HepG2 (cell line): ENCODE measurements around the gene KIF24. TPM values are rescaled to one million over a fixed set of nuclear protein-coding genes. Genes with fewer than 3 reads are reported as not detected.

Experiments used
- EHMT2 ChIP-seq: fragments of 200-600 bp; sonication (generic); IDR thresholded peaks from 2 replicates; pipeline ENCODE4 v1.7.0; 2017; ENCODE audit warnings: antibody characterized with exemption, low read depth, low read length, borderline replicate concordance
- FOXA3 ChIP-seq: IDR thresholded peaks from 2 replicates; pipeline ENCODE4 v1.6.1; 2016; ENCODE audit warnings: missing genetic modification reagents, missing compliant biosample characterization
- HMG20B ChIP-seq: conservative IDR thresholded peaks from 2 replicates; pipeline ENCODE4 v1.6.1; 2016; ENCODE audit warnings: missing genetic modification reagents, missing compliant biosample characterization
- HNRNPUL1 ChIP-seq: fragments of 200-400 bp; formaldehyde crosslinking; IDR thresholded peaks from 2 replicates; pipeline ENCODE4 v1.6.1; 2017; ENCODE audit warnings: low read depth, mild to moderate bottlenecking, low read length, moderate library complexity
- LCORL ChIP-seq, 2 experiments: fragments of 450-650 bp in 1 of 2; sonication (generic) in 1 of 2; formaldehyde crosslinking in 1 of 2; IDR thresholded peaks; 2 replicates each; pipeline versions ENCODE4 v1.5.0 to v1.6.1; 2017 to 2020; ENCODE audit warnings: antibody characterized with exemption in 1 of 2, missing genetic modification reagents in 1 of 2
- NCOA2 ChIP-seq: sonication (generic); formaldehyde crosslinking; IDR thresholded peaks from 2 replicates; pipeline ENCODE4 v1.8.0; 2022; ENCODE audit warnings: inconsistent platforms
- PRMT3 ChIP-seq: sonication (generic); formaldehyde crosslinking; IDR thresholded peaks from 2 replicates; pipeline ENCODE4 v1.8.1; 2022; ENCODE audit warnings: low read depth, mild to moderate bottlenecking, moderate library complexity, missing genetic modification reagents, borderline replicate concordance
- SIN3B ChIP-seq: fragments of 150-350 bp; IDR thresholded peaks from 2 replicates; pipeline ENCODE4 v1.6.1; 2014; ENCODE audit warnings: low read length
- SIX1 ChIP-seq: sonication (generic); formaldehyde crosslinking; IDR thresholded peaks from 2 replicates; pipeline ENCODE4 v1.4.0; 2020; ENCODE audit warnings: missing genetic modification reagents, borderline replicate concordance
- SKI ChIP-seq: fragments of 450-650 bp; IDR thresholded peaks from one replicate; pipeline ENCODE4 v1.6.1; 2018; ENCODE audit warnings: mild to moderate bottlenecking; ENCODE audit not compliant: partially characterized antibody
- SOX5 ChIP-seq: IDR thresholded peaks from 2 replicates; pipeline ENCODE4 v1.6.1; 2016; ENCODE audit warnings: borderline replicate concordance
- ZBTB3 ChIP-seq: sonication (generic); formaldehyde crosslinking; IDR thresholded peaks from 2 replicates; pipeline ENCODE4 v1.4.0; 2020; ENCODE audit warnings: low read depth, mild to moderate bottlenecking, moderate library complexity, missing genetic modification reagents, borderline replicate concordance
- ZNF367 ChIP-seq: sonication (generic); formaldehyde crosslinking; IDR thresholded peaks from 2 replicates; pipeline ENCODE4 v1.4.0; 2020; ENCODE audit warnings: missing genetic modification reagents, borderline replicate concordance
- ZNF75D ChIP-seq: sonication (generic); formaldehyde crosslinking; IDR thresholded peaks from 2 replicates; pipeline ENCODE4 v1.8.1; 2023; ENCODE audit warnings: missing genetic modification reagents, mild to moderate bottlenecking, borderline replicate concordance
- ZNF891 ChIP-seq: sonication (generic); formaldehyde crosslinking; IDR thresholded peaks from 2 replicates; pipeline ENCODE4 v1.5.0; 2020; ENCODE audit warnings: mild to moderate bottlenecking, missing genetic modification reagents
- polyA plus RNA-seq, 8 experiments: library from polyadenylated mRNA; depleted of rRNA in 3 of 8; stranded (reverse) in 7 of 8; unstranded in 1 of 8; fragments of >200 nt; fragmentation: Illumina TruSeq in 4 of 8; extraction: Trizol in 4 of 8; gene quantifications; 2 replicates each; pipeline versions ENCODE4 v1.2.1 to v1.2.3, GENCODE V29; 2011 to 2016; ENCODE audit warnings: low read depth in 4 of 8, missing spikeins in 1 of 8, mixed read lengths in 1 of 8; ENCODE audit not compliant: insufficient read depth in 1 of 8
- total RNA-seq, 5 experiments: library from RNA; depleted of rRNA; stranded (reverse); fragments of >200 nt; fragmentation: Illumina TruSeq; extraction: Trizol; gene quantifications; 2 replicates each; pipeline ENCODE4 v1.2.3, GENCODE V29; 2016; ENCODE audit warnings: low read depth in 1 of 5
- TF ChIP-seq, protein P1 (sequence below): sonication (generic); formaldehyde crosslinking; IDR thresholded peaks from 2 replicates; pipeline ENCODE4 v1.4.0; 2020; ENCODE audit warnings: missing genetic modification reagents
- TF ChIP-seq, protein P2 (sequence below): IDR thresholded peaks from 2 replicates; pipeline ENCODE4 v1.6.1; 2016; ENCODE audit warnings: low read depth, borderline replicate concordance
- TF ChIP-seq, protein P3 (sequence below): sonication (generic); formaldehyde crosslinking; IDR thresholded peaks from 2 replicates; pipeline ENCODE4 v1.5.1; 2020; ENCODE audit warnings: mild to moderate bottlenecking, missing genetic modification reagents, moderate library complexity
- TF ChIP-seq, protein P4 (sequence below): IDR thresholded peaks from 2 replicates; pipeline ENCODE4 v1.6.1; 2018; ENCODE audit warnings: missing genetic modification reagents, mild to moderate bottlenecking, missing compliant biosample characterization

KIF24 gene
- total and polyA plus RNA-seq, 2 of the 13 experiments (the other 11 are each of a cell fraction or from before 2014, with no cell fraction given) = 1.1 to 3.0 TPM

DNA sequence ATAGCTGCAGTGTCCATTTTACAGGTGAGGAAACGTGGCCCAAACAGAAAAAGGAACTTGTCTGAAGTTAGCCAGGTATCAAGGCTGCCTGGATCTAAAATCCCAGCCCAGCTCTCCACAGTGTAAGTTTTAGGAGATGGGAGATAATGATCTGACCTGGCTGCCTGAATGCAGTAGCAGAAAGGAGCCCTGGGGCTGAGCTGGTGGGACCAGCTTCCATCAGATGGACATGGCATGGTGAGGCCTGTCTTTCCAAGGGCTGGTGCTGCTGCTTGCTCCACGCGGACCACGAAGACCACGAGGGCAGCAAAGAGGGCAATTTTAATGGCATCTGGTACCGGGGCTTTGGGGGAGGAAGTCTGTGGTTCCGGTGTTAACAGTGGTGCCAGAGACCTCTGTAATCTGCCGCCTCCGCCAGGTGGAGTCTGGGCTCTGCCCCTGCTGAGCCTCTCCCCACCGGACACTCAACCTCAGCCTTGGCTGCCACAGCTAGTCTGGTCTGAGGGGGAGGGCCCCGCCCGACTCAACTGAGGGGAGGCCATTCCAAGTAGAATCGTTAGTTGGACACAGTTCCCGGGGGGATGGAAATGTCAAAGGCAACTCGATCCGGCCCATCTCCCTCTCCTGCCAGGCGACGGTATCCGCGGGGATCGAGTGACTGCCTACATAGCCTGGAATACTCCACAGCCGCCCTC, 47.0 kb upstream of the KIF24 start (continued):
- TF ChIP-seq ZNF75D (CRISPR knock-in tag) (no peak), NCOA2 (CRISPR knock-in tag) (no peak), ZNF891 (CRISPR knock-in tag) (peak; percentile 50; the same call in 1 of the 2 replicates), LCORL (IDR thresholded peaks at IDR 0.05) (no peak), LCORL (CRISPR knock-in tag; IDR thresholded peaks at IDR 0.05) (no peak), SIN3B (no peak), SIX1 (CRISPR knock-in tag) (0 out of 2 replicates have a peak, but pooled peaks have one; percentile 4), HMG20B (CRISPR knock-in tag) (no peak), FOXA3 (no peak), SOX5 (CRISPR knock-in tag) (no peak; the same call in 1 of the 2 replicates), SKI (no peak), HNRNPUL1 (no peak), PRMT3 (no peak), ZBTB3 (CRISPR knock-in tag) (no peak), ZNF367 (no peak), EHMT2 (no peak)
- TF ChIP-seq, protein P1, sequence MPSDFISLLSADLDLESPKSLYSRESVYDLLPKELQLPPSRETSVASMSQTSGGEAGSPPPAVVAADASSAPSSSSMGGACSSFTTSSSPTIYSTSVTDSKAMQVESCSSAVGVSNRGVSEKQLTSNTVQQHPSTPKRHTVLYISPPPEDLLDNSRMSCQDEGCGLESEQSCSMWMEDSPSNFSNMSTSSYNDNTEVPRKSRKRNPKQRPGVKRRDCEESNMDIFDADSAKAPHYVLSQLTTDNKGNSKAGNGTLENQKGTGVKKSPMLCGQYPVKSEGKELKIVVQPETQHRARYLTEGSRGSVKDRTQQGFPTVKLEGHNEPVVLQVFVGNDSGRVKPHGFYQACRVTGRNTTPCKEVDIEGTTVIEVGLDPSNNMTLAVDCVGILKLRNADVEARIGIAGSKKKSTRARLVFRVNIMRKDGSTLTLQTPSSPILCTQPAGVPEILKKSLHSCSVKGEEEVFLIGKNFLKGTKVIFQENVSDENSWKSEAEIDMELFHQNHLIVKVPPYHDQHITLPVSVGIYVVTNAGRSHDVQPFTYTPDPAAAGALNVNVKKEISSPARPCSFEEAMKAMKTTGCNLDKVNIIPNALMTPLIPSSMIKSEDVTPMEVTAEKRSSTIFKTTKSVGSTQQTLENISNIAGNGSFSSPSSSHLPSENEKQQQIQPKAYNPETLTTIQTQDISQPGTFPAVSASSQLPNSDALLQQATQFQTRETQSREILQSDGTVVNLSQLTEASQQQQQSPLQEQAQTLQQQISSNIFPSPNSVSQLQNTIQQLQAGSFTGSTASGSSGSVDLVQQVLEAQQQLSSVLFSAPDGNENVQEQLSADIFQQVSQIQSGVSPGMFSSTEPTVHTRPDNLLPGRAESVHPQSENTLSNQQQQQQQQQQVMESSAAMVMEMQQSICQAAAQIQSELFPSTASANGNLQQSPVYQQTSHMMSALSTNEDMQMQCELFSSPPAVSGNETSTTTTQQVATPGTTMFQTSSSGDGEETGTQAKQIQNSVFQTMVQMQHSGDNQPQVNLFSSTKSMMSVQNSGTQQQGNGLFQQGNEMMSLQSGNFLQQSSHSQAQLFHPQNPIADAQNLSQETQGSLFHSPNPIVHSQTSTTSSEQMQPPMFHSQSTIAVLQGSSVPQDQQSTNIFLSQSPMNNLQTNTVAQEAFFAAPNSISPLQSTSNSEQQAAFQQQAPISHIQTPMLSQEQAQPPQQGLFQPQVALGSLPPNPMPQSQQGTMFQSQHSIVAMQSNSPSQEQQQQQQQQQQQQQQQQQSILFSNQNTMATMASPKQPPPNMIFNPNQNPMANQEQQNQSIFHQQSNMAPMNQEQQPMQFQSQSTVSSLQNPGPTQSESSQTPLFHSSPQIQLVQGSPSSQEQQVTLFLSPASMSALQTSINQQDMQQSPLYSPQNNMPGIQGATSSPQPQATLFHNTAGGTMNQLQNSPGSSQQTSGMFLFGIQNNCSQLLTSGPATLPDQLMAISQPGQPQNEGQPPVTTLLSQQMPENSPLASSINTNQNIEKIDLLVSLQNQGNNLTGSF = no peak
- TF ChIP-seq, protein P2, sequence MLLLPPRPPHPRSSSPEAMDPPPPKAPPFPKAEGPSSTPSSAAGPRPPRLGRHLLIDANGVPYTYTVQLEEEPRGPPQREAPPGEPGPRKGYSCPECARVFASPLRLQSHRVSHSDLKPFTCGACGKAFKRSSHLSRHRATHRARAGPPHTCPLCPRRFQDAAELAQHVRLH = peak; percentile 1; the same call in 1 of the 2 replicates
- TF ChIP-seq, protein P3, sequence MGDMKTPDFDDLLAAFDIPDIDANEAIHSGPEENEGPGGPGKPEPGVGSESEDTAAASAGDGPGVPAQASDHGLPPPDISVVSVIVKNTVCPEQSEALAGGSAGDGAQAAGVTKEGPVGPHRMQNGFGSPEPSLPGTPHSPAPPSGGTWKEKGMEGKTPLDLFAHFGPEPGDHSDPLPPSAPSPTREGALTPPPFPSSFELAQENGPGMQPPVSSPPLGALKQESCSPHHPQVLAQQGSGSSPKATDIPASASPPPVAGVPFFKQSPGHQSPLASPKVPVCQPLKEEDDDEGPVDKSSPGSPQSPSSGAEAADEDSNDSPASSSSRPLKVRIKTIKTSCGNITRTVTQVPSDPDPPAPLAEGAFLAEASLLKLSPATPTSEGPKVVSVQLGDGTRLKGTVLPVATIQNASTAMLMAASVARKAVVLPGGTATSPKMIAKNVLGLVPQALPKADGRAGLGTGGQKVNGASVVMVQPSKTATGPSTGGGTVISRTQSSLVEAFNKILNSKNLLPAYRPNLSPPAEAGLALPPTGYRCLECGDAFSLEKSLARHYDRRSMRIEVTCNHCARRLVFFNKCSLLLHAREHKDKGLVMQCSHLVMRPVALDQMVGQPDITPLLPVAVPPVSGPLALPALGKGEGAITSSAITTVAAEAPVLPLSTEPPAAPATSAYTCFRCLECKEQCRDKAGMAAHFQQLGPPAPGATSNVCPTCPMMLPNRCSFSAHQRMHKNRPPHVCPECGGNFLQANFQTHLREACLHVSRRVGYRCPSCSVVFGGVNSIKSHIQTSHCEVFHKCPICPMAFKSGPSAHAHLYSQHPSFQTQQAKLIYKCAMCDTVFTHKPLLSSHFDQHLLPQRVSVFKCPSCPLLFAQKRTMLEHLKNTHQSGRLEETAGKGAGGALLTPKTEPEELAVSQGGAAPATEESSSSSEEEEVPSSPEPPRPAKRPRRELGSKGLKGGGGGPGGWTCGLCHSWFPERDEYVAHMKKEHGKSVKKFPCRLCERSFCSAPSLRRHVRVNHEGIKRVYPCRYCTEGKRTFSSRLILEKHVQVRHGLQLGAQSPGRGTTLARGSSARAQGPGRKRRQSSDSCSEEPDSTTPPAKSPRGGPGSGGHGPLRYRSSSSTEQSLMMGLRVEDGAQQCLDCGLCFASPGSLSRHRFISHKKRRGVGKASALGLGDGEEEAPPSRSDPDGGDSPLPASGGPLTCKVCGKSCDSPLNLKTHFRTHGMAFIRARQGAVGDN (CRISPR knock-in tag) = no peak; the same call in 1 of the 2 replicates
- TF ChIP-seq, protein P4, sequence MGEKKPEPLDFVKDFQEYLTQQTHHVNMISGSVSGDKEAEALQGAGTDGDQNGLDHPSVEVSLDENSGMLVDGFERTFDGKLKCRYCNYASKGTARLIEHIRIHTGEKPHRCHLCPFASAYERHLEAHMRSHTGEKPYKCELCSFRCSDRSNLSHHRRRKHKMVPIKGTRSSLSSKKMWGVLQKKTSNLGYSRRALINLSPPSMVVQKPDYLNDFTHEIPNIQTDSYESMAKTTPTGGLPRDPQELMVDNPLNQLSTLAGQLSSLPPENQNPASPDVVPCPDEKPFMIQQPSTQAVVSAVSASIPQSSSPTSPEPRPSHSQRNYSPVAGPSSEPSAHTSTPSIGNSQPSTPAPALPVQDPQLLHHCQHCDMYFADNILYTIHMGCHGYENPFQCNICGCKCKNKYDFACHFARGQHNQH (CRISPR knock-in tag) = no peak
